HEK293 (cell line): ENCODE data around the gene LRRK1.

Source experiments
- CTCF ChIA-PET: fragments of 350-600 bp; formaldehyde crosslinking; extraction: SDS; loops from one replicate; lab custom pipeline; 2021; ENCODE audit warnings: antibody characterized with exemption; lab: Yijun Ruan, JAX
- POLR2A ChIA-PET: fragments of 300-600 bp; formaldehyde crosslinking; extraction: SDS; loops from one replicate; lab custom pipeline; 2020; ENCODE audit warnings: antibody characterized with exemption, inconsistent platforms; lab: Yijun Ruan, JAX
- H3K27ac ChIP-seq: fragments of 200-500 bp; sonication (Bioruptor generic); 2 replicates; pipeline ENCODE4 v1.5.1; 2014; ENCODE audit warnings: low read depth, low read length, control low read depth, inconsistent platforms; ENCODE audit errors: extremely low read depth
- H3K36me3 ChIP-seq, 2 experiments: fragments of 200-500 bp in 1 of 2; sonication (Bioruptor generic) in 1 of 2; 1 replicate in 1 of 2; 2 replicates in 1 of 2; pipeline ENCODE4 v1.5.1; 2014 to 2017; ENCODE audit warnings: inconsistent platforms in 2 of 2, low read length in 2 of 2; ENCODE audit not compliant: control insufficient read depth in 2 of 2, insufficient read depth in 1 of 2
- H3K4me1 ChIP-seq: fragments of 200-500 bp; sonication (Bioruptor generic); 2 replicates; pipeline ENCODE4 v1.5.1; 2014; ENCODE audit warnings: mild to moderate bottlenecking, low read length, inconsistent platforms; ENCODE audit not compliant: control insufficient read depth, insufficient read depth
- H3K4me3 ChIP-seq: 2 replicates; pipeline ENCODE4 v1.5.1; 2011; ENCODE audit warnings: low read depth, mild to moderate bottlenecking, control low read depth, low read length, moderate library complexity
- H3K9me3 ChIP-seq: fragments of 200-500 bp; sonication (Bioruptor generic); 2 replicates; pipeline ENCODE4 v1.5.1; 2014; ENCODE audit warnings: low read depth, low read length, inconsistent platforms; ENCODE audit not compliant: control insufficient read depth, insufficient read depth
- CTCF ChIP-seq: fragments of 450-650 bp; formaldehyde crosslinking; IDR thresholded peaks from 2 replicates; pipeline ENCODE4 v1.5.1; 2016; ENCODE audit warnings: missing biosample characterization, missing genetic modification characterization
- HOXD13 ChIP-seq: sonication (generic); formaldehyde crosslinking; IDR thresholded peaks from 2 replicates; pipeline ENCODE4 v1.8.0; 2022; ENCODE audit warnings: missing genetic modification reagents, borderline replicate concordance
- KLF17 ChIP-seq: fragments of 450-650 bp; formaldehyde crosslinking; IDR thresholded peaks from 2 replicates; pipeline ENCODE4 v1.5.1; 2016; ENCODE audit warnings: missing biosample characterization, missing genetic modification characterization
- KLF8 ChIP-seq: fragments of 450-650 bp; formaldehyde crosslinking; IDR thresholded peaks from 2 replicates; pipeline ENCODE4 v1.5.1; 2016; ENCODE audit warnings: missing biosample characterization, missing genetic modification characterization
- PRDM1 ChIP-seq: fragments of 450-650 bp; formaldehyde crosslinking; IDR thresholded peaks from 2 replicates; pipeline ENCODE4; 2016; ENCODE audit warnings: missing biosample characterization, missing genetic modification characterization
- REPIN1 ChIP-seq: fragments of 450-650 bp; formaldehyde crosslinking; IDR thresholded peaks from 2 replicates; pipeline ENCODE4 v1.5.1; 2017; ENCODE audit warnings: missing biosample characterization, missing genetic modification characterization, low read depth
- SALL2 ChIP-seq: fragments of 450-650 bp; formaldehyde crosslinking; IDR thresholded peaks from 2 replicates; pipeline ENCODE4 v1.5.0; 2017; ENCODE audit warnings: missing biosample characterization, mild to moderate bottlenecking, missing genetic modification characterization, borderline replicate concordance
- ZBTB49 ChIP-seq: fragments of 450-650 bp; formaldehyde crosslinking; IDR thresholded peaks from 2 replicates; pipeline ENCODE4 v1.5.1; 2016; ENCODE audit warnings: missing biosample characterization, missing genetic modification characterization, low read depth
- ZBTB7A ChIP-seq: fragments of 450-650 bp; formaldehyde crosslinking; IDR thresholded peaks from 2 replicates; pipeline ENCODE4 v1.5.1; 2016; ENCODE audit warnings: low read depth, missing biosample characterization, missing genetic modification characterization
- ZNF10 ChIP-seq: fragments of 450-650 bp; formaldehyde crosslinking; IDR thresholded peaks from 2 replicates; pipeline ENCODE4 v1.5.1; 2017; ENCODE audit warnings: missing biosample characterization, missing genetic modification characterization
- ZNF148 ChIP-seq: fragments of 450-650 bp; formaldehyde crosslinking; IDR thresholded peaks from 2 replicates; pipeline ENCODE4 v1.5.0; 2017; ENCODE audit warnings: missing biosample characterization, missing genetic modification characterization, borderline replicate concordance
- ZNF211 ChIP-seq: fragments of 450-650 bp; formaldehyde crosslinking; IDR thresholded peaks from 2 replicates; pipeline ENCODE4 v1.5.1; 2016; ENCODE audit warnings: low read depth, missing biosample characterization, missing genetic modification characterization
- ZNF23 ChIP-seq: fragments of 450-650 bp; formaldehyde crosslinking; IDR thresholded peaks from 2 replicates; pipeline ENCODE4 v1.5.1; 2016; ENCODE audit warnings: missing biosample characterization, missing genetic modification characterization, borderline replicate concordance
- ZNF239 ChIP-seq: fragments of 450-650 bp; formaldehyde crosslinking; IDR thresholded peaks from 2 replicates; pipeline ENCODE4 v1.5.1; 2016; ENCODE audit warnings: missing biosample characterization, missing genetic modification characterization
- ZNF24 ChIP-seq: fragments of 450-650 bp; formaldehyde crosslinking; IDR thresholded peaks from 2 replicates; pipeline ENCODE4 v1.5.1; 2016; ENCODE audit warnings: missing biosample characterization, missing genetic modification characterization
- ZNF266 ChIP-seq: fragments of 450-650 bp; formaldehyde crosslinking; IDR thresholded peaks from 2 replicates; pipeline ENCODE4 v1.5.1; 2016; ENCODE audit warnings: missing biosample characterization, missing genetic modification characterization, low read depth
- ZNF280C ChIP-seq: fragments of 450-650 bp; formaldehyde crosslinking; IDR thresholded peaks from 2 replicates; pipeline ENCODE4 v1.5.1; 2016; ENCODE audit warnings: missing biosample characterization, missing genetic modification characterization
- ZNF362 ChIP-seq: fragments of 450-650 bp; formaldehyde crosslinking; IDR thresholded peaks from 2 replicates; pipeline ENCODE4 v1.5.1; 2016; ENCODE audit warnings: missing biosample characterization, missing genetic modification characterization
- ZNF549 ChIP-seq: fragments of 450-650 bp; IDR thresholded peaks from 2 replicates; pipeline ENCODE4 v1.5.1; 2018; ENCODE audit warnings: missing biosample characterization, missing genetic modification characterization, mild to moderate bottlenecking, inconsistent platforms, moderate library complexity
- ZNF561 ChIP-seq: fragments of 450-650 bp; IDR thresholded peaks from 2 replicates; pipeline ENCODE4 v1.5.1; 2018; ENCODE audit warnings: missing biosample characterization, missing genetic modification characterization, borderline replicate concordance
- ZNF610 ChIP-seq: fragments of 450-650 bp; formaldehyde crosslinking; IDR thresholded peaks from 2 replicates; pipeline ENCODE4 v1.5.1; 2016; ENCODE audit warnings: missing biosample characterization, missing genetic modification characterization, borderline replicate concordance
- ZNF623 ChIP-seq: fragments of 450-650 bp; formaldehyde crosslinking; IDR thresholded peaks from 2 replicates; pipeline ENCODE4 v1.5.1; 2016; ENCODE audit warnings: missing biosample characterization, missing genetic modification characterization
- ZNF837 ChIP-seq: fragments of 450-650 bp; formaldehyde crosslinking; IDR thresholded peaks from 2 replicates; pipeline ENCODE4 v1.5.1; 2016; ENCODE audit warnings: missing biosample characterization, missing genetic modification characterization
- ZSCAN23 ChIP-seq: fragments of 450-650 bp; formaldehyde crosslinking; IDR thresholded peaks from 2 replicates; pipeline ENCODE4 v1.5.1; 2016; ENCODE audit warnings: missing biosample characterization, missing genetic modification characterization

The LRRK1 gene

GRCh38 chr15:100893964-100894295 is 25.2 kb upstream of the LRRK1 start:
- Histone ChIP-seq H3K36me3 (peaks cover 0 to 63% of the 10 kb centered on the region in 2 experiments; a peak in 1 of 3 replicates), H3K4me1 (no peaks in the 10 kb centered on the region), H3K9me3 (no peaks in the 10 kb centered on the region), H3K27ac (no peak overlapping the region), H3K4me3 (no peak overlapping the region)
- POLR2A ChIA-PET: no interaction called here
- TF ChIP-seq ZBTB7A (no peak), REPIN1 (no peak), ZNF148 (tag by site-specific recombination) (no peak), ZSCAN23 (tag by site-specific recombination) (no peak), ZNF549 (tag by site-specific recombination) (no peak), PRDM1 (tag by site-specific recombination) (no peak), HOXD13 (no peak), SALL2 (tag by site-specific recombination) (no peak), ZNF23 (no peak), ZNF266 (tag by site-specific recombination) (no peak), KLF17 (tag by site-specific recombination) (no peak), ZNF623 (tag by site-specific recombination) (no peak), ZNF280C (tag by site-specific recombination) (no peak), ZNF10 (no peak), ZNF211 (tag by site-specific recombination) (no peak), KLF8 (tag by site-specific recombination) (no peak)
- TF ChIP-seq, all 188 proteins: peak for 0
- CTCF ChIA-PET: interaction anchor here (0.6 kb wide), 1 partner anchor 17 kb away, joined by 4 read pairs; no protein-coding TSS in a partner anchor

- H3K27ac ChIP-seq: no peak overlapping the region
- H3K4me3 ChIP-seq: no peak overlapping the region
- no peaks in the 10 kb centered on the region for H3K4me1 ChIP-seq
- H3K9me3 ChIP-seq: no peaks in the 10 kb centered on the region
- ChIA-PET CTCF (interaction anchor here (0.8 to 1.9 kb wide), 2 partner anchors 10 to 22 kb away, joined by 3 to 14 read pairs; partner anchors contain the start of gene LRRK1), POLR2A (no interaction called here)
- H3K36me3 ChIP-seq: peaks cover 0 to 69% of the 10 kb centered on the region in 2 experiments; a peak in 1 of 3 replicates
- TF ChIP-seq CTCF (tag by site-specific recombination): no peak
- TF ChIP-seq ZBTB49 (tag by site-specific recombination): no peak
- no peak for TF ChIP-seq ZNF561 (tag by site-specific recombination)
- TF ChIP-seq ZNF362 (tag by site-specific recombination): no peak
- TF ChIP-seq ZNF837 (tag by site-specific recombination): no peak
- no peak for TF ChIP-seq ZNF610 (tag by site-specific recombination)
- TF ChIP-seq ZNF239 (tag by site-specific recombination): no peak
- no peak for TF ChIP-seq HOXD13
- no peak for TF ChIP-seq ZNF24 (tag by site-specific recombination)
Measured at GRCh38 chr15:100895721-100896120, 23.4 kb upstream of the LRRK1 start.
